Glutamatergic neuron (in vitro differentiated cells): Measurements from ENCODE around the gene RYR1. TPM values are rescaled to one million over a fixed set of nuclear protein-coding genes. Genes with fewer than 3 reads are reported as not detected.

Source experiments
- DNase-seq: peaks from one replicate; pipeline ENCODE4 v3.0.0; 2022
- H3K27ac Mint-ChIP-seq: one replicate; pipeline ENCODE4 v1.8.0; 2020; ENCODE audit warnings: mild to moderate bottlenecking, mixed read lengths, inconsistent platforms; ENCODE audit not compliant: unreplicated experiment
- H3K27me3 Mint-ChIP-seq: one replicate; pipeline ENCODE4 v1.8.0; 2020; ENCODE audit warnings: mild to moderate bottlenecking, moderate library complexity, mixed read lengths, inconsistent platforms; ENCODE audit not compliant: unreplicated experiment
- H3K36me3 Mint-ChIP-seq: one replicate; pipeline ENCODE4 v1.8.0; 2020; ENCODE audit warnings: mild to moderate bottlenecking, mixed read lengths, inconsistent platforms; ENCODE audit not compliant: unreplicated experiment
- H3K4me1 Mint-ChIP-seq: one replicate; pipeline ENCODE4 v1.8.0; 2020; ENCODE audit warnings: mild to moderate bottlenecking, low read depth, mixed read lengths, inconsistent platforms; ENCODE audit not compliant: unreplicated experiment
- H3K4me3 Mint-ChIP-seq: one replicate; pipeline ENCODE4 v1.8.0; 2020; ENCODE audit warnings: mild to moderate bottlenecking, mixed read lengths, inconsistent platforms; ENCODE audit not compliant: unreplicated experiment
- H3K9me3 Mint-ChIP-seq: one replicate; pipeline ENCODE4 v1.8.0; 2020; ENCODE audit warnings: mild to moderate bottlenecking, moderate library complexity, mixed read lengths, inconsistent platforms; ENCODE audit not compliant: unreplicated experiment
- CTCF ChIP-seq: fragments of 200-600 bp; sonication (generic); IDR thresholded peaks from one replicate; pipeline ENCODE4 v1.5.0; 2021; ENCODE audit not compliant: partially characterized antibody, unreplicated experiment
- total RNA-seq: library from RNA; stranded (reverse); fragmentation: NEBNext Ultra II Directional; extraction: Animal tissue kit (Norgen Biotek cat#: 25700); gene quantifications from one replicate; pipeline ENCODE4 v1.2.1, GENCODE V29; 2021; ENCODE audit not compliant: unreplicated experiment

The RYR1 gene
- total RNA-seq, 1 donor from 2014 or later, result 117 TPM

- H3K27ac Mint-ChIP-seq, result no peak overlapping the region
- no peak for TF ChIP-seq CTCF
Measured at GRCh38 chr19:38561053-38561606, 127.6 kb downstream of the RYR1 start.

GRCh38 chr19:38561658-38562057 is 128.2 kb downstream of the RYR1 start:
- no peak for TF ChIP-seq CTCF
- Mint-ChIP-seq H3K4me3 (no peak overlapping the region), H3K4me1 (no peaks in the 10 kb centered on the region), H3K9me3 (peaks cover 4% of the 10 kb centered on the region), H3K36me3 (no peaks in the 10 kb centered on the region), H3K27me3 (peaks cover 11% of the 10 kb centered on the region), H3K27ac (no peak overlapping the region)
- DNase-seq, result no peak

More at GRCh38 chr19:38561053-38561606, 127.6 kb downstream of the RYR1 start:
- Mint-ChIP-seq H3K4me1 (no peaks in the 10 kb centered on the region), H3K36me3 (no peaks in the 10 kb centered on the region), H3K9me3 (peaks cover 4% of the 10 kb centered on the region), H3K4me3 (no peak overlapping the region), H3K27me3 (peaks cover 9% of the 10 kb centered on the region)
- no peak for DNase-seq

- peaks cover 11% of the 10 kb centered on the region for H3K27me3 Mint-ChIP-seq
- DNase-seq, result no peak
- no peak overlapping the region for H3K4me3 Mint-ChIP-seq
- H3K27ac Mint-ChIP-seq, result no peak overlapping the region
- no peak for TF ChIP-seq CTCF
- H3K36me3 Mint-ChIP-seq, result no peaks in the 10 kb centered on the region
- H3K4me1 Mint-ChIP-seq, result no peaks in the 10 kb centered on the region
- peaks cover 4% of the 10 kb centered on the region for H3K9me3 Mint-ChIP-seq
Measured at GRCh38 chr19:38562096-38562495, 128.6 kb downstream of the RYR1 start.

GRCh38 chr19:38563475-38563874 is 130.0 kb downstream of the RYR1 start:
- DNase-seq, result no peak
- Mint-ChIP-seq H3K27me3 (peaks cover 13% of the 10 kb centered on the region), H3K4me1 (no peaks in the 10 kb centered on the region), H3K9me3 (peaks cover 4% of the 10 kb centered on the region), H3K27ac (no peak overlapping the region), H3K36me3 (no peaks in the 10 kb centered on the region), H3K4me3 (no peak overlapping the region)
- TF ChIP-seq CTCF, result no peak

GRCh38 chr19:38564981-38565690 is 131.6 kb downstream of the RYR1 start:
- H3K36me3 Mint-ChIP-seq, result no peaks in the 10 kb centered on the region
- DNase-seq, result no peak
- H3K4me3 Mint-ChIP-seq, result no peak overlapping the region
- H3K27ac Mint-ChIP-seq, result no peak overlapping the region
- H3K27me3 Mint-ChIP-seq, result peaks cover 13% of the 10 kb centered on the region
- H3K4me1 Mint-ChIP-seq, result no peaks in the 10 kb centered on the region
- peaks cover 4% of the 10 kb centered on the region for H3K9me3 Mint-ChIP-seq
- TF ChIP-seq CTCF, result no peak
